Activated gamma-delta T cell treated with anti-CD3 and anti-CD28 coated beads, Interleukin-2, amount 50 U/mL, for 16 hours (primary cell): ENCODE measurements around the gene KCNA10.

Experiments used
- DNase-seq: peaks from one replicate; pipeline ENCODE4 v3.0.0-alpha.2; 2020; ENCODE audit warnings: low read depth

The KCNA10 gene

GRCh38 chr1:110519125-110519810 is at the start of gene KCNA10:
Gene KCNA10, minus strand, starts transcription at chr1:110519175. Its CDS starts 388 bp downstream, at chr1:110518787.
- DNase-seq, result no peak

GRCh38 chr1:110566836-110567235 is 47.9 kb upstream of the KCNA10 start:
- DNase-seq, result no peak

GRCh38 chr1:110565565-110565964 is 46.6 kb upstream of the KCNA10 start:
- DNase-seq, result no peak

GRCh38 chr1:110563089-110563488 is 44.1 kb upstream of the KCNA10 start:
- no peak for DNase-seq

- no peak for DNase-seq
These were observed 42.6 kb upstream of the KCNA10 start for GRCh38 chr1:110561596-110561995.

GRCh38 chr1:110559157-110559556 is 40.2 kb upstream of the KCNA10 start:
- DNase-seq, result no peak

- no peak for DNase-seq
These were observed 38.5 kb upstream of the KCNA10 start for GRCh38 chr1:110557481-110557880.

GRCh38 chr1:110556471-110556807 is 37.5 kb upstream of the KCNA10 start:
- no peak for DNase-seq

GRCh38 chr1:110555807-110556470 is 37.0 kb upstream of the KCNA10 start:
- DNase-seq, result no peak

- DNase-seq, result peak; percentile 29
These were observed 36.2 kb upstream of the KCNA10 start for GRCh38 chr1:110554871-110555801.

GRCh38 chr1:110551278-110551809 is 32.4 kb upstream of the KCNA10 start:
- DNase-seq, result no peak

- no peak for DNase-seq
These were observed 30.9 kb upstream of the KCNA10 start for GRCh38 chr1:110549831-110550230.

- DNase-seq, result no peak
These were observed 29.4 kb upstream of the KCNA10 start for GRCh38 chr1:110548381-110548780.

- DNase-seq, result no peak
These were observed 28.0 kb upstream of the KCNA10 start for GRCh38 chr1:110547017-110547416.

- no peak for DNase-seq
These were observed 26.5 kb upstream of the KCNA10 start for GRCh38 chr1:110545492-110545891.

- DNase-seq, result no peak
These were observed 25.8 kb upstream of the KCNA10 start for GRCh38 chr1:110544753-110545152.

- no peak for DNase-seq
These were observed 23.8 kb upstream of the KCNA10 start for GRCh38 chr1:110542725-110543124.

GRCh38 chr1:110541906-110542395 is 23.0 kb upstream of the KCNA10 start:
- no peak for DNase-seq

GRCh38 chr1:110540891-110541685 is 22.1 kb upstream of the KCNA10 start:
- DNase-seq, result no peak

- no peak for DNase-seq
These were observed 19.9 kb upstream of the KCNA10 start for GRCh38 chr1:110538921-110539320.

- no peak for DNase-seq
These were observed 19.1 kb upstream of the KCNA10 start for GRCh38 chr1:110538075-110538474.

GRCh38 chr1:110535985-110536384 is 17.0 kb upstream of the KCNA10 start:
- DNase-seq, result no peak
